GM18502 (cell line): Measurements from ENCODE around the gene HES1.

Source experiments
- ATAC-seq: cut with Tn5 transposase; IDR thresholded peaks from one replicate; pipeline ENCODE4 v1.9.1; 2021; ENCODE audit warnings: mild to moderate bottlenecking; ENCODE audit not compliant: unreplicated experiment, poor library complexity

The HES1 gene

GRCh38 chr3:194165271-194166018 is 29.5 kb downstream of the HES1 start:
- ATAC-seq: no peak

GRCh38 chr3:194166682-194167479 is 30.9 kb downstream of the HES1 start:
- ATAC-seq: no peak

DNA sequence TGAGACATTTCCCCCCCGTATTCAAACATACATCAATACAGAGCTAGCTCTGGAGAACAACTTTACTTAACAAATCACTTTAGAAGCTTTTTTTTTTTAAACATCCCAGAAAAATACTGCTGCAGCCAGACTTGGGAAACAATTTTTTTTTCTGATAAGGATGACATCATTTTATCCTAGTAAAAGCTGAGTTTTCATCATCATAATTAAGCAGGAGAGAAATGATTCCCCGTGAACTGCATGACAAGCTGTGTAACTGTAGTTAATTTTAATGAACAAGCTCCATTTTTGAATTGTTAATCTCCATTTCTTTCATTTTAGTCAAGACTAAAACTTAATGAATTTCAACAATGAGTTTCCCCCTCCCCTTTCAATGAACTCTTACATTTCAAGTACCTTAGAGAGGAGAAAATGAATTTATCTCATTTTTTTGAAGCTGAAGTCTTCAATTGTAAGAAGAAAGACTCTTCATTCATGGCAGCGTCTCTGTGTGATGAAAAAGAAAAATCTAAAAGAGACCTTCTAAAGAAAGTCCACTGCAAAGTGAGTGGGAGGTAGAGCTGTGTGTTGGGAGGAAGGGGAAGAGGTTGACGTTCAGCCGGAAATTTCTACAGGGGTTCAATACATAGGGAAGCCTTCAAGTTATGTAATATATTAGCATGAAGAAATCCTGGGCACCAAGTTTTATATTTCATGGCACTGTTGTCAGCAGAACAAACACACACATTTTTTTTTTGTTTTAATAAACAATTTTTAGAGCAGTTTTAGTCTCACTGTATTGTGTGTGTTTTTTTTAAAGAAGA is 31.7 kb downstream of the HES1 start:
- no peak for ATAC-seq

DNA sequence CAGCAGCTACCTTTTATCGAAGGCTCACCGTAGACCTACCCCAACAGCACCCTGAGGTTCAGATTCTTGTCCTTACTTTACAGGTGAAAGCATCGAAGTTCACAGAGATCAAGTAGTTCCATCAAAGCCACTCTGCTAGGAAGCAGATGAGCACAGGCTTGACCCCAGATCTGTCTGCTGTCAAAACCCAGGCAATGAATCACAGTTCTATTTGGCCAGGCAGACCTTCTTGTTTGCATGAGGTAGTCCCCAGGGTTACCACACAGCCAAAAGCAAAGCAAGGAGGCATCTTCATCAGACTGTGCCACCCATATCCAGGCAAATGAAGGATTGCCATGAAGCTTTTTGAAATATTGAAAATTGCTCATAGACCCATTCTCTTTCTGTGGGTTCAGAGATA is 33.0 kb downstream of the HES1 start:
- ATAC-seq: no peak

- no peak for ATAC-seq
These were observed 33.6 kb downstream of the HES1 start for GRCh38 chr3:194169595-194169994.

- ATAC-seq: no peak
These were observed 34.8 kb downstream of the HES1 start for GRCh38 chr3:194170793-194171192.

GRCh38 chr3:194174406-194174805 is 38.5 kb downstream of the HES1 start:
- no peak for ATAC-seq

GRCh38 chr3:194174980-194175379 is 39.0 kb downstream of the HES1 start:
- no peak for ATAC-seq

DNA sequence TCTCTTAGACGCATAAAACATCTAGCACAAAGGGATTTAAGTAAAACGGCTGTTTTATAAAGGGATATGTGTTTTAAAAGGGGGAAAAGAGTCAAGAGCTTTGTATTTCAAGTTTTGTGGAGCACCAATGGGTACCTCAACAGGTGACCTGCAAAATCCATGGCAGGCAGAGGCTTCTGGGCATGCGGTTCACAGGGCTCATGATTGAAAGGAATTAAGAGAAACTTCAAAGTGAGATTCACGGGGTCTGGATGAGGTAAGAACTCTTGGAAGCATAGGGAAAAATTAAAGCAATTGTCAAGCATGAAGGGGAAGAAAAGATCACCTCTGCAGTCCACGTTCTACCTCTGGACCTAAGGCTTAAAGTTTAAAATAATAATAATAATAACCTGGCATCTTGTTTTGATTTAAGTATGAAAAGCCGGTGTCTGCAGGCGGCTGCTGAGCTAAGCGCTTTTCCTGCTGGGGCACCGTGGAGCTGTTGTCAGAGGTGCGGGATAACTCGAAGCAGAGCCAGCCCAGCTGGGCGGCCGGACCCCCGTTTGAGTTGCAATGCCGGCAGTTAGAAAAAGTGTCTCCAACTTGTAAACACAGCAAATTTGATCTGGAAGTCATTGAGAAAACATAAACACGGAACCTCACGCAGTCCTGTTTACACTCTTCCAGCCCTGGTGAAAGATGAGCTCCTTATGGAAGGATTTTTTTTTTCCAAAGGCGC is 40.5 kb downstream of the HES1 start:
- no peak for ATAC-seq

- no peak for ATAC-seq
These were observed 41.2 kb downstream of the HES1 start for GRCh38 chr3:194177141-194177540.

DNA sequence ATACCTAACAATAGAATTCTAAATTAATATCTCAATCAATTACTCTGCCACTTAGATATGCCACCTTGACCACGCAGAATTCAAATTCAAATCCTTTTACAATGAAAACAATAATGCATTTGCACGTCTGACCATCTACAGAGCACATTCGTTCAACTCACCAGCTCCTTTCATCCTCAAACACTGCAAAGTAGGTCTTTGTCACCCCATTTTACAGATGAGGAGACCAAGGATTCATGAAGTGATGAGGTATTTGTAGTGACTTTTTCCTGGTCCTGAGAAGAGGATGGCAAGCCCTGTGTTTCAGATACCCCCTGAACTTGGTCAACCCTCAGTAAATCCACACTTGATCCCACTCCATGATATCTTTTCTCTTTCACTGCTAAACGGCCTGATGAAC is 42.2 kb downstream of the HES1 start:
- no peak for ATAC-seq

- ATAC-seq: no peak
These were observed 42.7 kb downstream of the HES1 start for GRCh38 chr3:194178669-194179068.

- ATAC-seq: no peak
These were observed 44.6 kb downstream of the HES1 start for GRCh38 chr3:194180570-194180969.

DNA sequence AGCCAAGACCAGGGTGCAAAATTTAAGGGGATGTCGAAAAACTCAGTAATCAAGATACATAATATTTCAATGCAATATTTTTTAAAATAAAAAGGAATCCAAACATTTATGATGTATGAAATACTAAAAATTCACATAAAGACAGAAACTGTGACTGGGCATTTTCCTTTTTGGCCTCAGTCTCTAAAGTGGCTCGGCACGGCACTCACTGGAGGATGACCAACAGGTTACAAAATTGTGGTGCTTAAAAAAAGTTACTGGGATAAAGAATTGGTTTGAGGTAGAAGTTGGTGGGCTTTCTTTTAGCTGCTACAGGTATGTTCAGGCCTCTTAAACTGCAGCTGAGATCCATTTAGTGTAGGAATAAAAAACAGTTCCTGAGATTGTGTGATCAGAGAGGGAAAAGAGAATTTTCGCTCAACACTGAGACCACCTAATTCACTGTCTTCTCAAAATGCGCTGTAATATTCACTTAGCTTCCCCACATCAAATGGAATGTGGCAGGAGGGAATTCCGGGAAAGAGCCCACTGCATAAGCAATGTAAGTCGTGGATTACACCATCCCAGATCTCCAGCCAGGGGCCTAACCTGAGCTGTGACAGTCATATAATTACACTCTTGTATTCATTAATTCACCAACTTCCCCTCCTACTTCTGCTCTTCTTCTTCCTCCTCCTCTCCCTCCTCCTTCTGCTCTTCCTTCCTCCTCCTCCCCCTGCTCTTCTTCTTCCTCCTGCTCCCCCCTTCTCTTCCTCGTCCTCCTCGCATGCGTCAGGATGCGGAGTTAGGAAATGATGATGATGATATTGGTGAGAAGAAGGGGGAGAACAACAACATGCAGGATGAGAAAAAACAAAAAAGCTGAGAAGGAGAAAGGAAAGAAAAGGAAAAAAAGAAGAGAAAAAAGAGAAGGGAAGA is 45.9 kb downstream of the HES1 start:
- no peak for ATAC-seq

DNA sequence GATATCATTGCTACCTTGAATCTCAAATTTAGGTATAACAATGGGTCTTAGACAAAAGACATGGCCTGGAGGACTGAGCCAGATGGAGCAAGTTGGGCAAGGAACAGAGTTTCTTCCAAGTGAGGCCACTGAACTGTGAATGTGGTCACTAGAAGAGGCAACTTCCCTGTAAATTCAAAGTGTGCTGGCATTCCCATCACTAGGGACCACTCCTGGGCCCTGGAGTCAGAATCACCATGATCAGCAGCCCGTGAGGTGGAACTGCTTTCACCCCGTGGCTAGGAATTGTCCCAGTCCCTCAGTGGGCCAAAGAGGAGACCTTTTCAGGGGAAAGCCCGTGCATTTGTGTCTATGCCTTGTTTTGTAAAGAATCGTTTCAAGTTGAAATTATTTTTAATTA is 47.3 kb downstream of the HES1 start:
- no peak for ATAC-seq

- ATAC-seq: no peak
These were observed 48.4 kb downstream of the HES1 start for GRCh38 chr3:194184265-194184751.

DNA sequence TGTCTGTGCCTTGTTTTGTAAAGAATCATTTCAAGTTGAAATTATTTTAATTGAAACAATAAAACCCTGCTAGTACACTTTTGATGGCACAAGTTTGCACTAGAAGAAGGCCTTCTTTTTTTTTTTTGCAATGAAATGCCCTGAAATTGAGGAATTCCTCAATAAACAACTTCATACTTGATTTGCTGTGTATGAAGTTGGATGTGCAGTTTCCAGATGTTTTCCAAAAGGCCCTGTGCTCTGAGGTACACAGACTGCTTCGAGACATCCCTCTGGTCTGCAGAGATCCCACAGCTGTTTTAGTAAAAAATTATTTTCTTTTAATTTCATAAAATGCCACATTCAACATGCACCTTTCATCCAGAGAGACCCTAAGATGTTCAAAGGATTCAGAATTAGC is 48.9 kb downstream of the HES1 start:
- ATAC-seq: no peak

GRCh38 chr3:194185221-194185620 is 49.3 kb downstream of the HES1 start:
- no peak for ATAC-seq

DNA sequence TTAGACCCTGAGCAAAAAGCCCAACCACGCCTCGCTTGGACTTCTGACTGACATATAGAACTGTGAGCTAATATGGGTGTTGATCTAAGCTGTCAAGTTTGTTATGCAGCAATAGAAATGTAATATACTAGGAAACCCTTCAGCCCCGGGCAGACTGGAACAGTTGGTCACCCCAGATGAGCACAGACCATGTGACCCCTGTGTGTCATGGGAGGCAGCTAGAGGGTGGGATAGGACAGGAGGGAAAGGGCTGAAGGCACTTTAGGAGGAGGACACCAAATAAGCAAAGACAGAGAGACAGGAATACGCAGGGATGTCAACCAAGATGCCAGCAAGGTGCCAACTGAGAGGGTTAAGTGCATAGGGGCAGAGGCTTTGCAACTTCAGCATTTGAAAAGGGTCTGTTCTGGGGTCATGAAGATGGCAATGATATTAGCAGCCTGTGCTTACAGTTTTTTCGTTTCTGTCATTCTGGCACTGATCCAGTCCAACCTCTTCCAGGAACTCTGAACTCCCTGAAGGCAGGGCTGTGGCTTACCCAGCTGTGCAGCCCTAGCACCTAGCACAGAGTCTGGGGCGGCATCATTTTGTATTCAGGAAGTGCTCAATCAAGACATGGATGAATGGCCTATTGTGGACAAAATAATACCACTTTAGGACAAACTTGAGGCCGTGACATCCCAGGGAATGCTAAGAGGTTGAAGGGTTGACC is 51.4 kb downstream of the HES1 start:
- no peak for ATAC-seq
